Measurements from ENCODE around the gene EPB41L1.

DNA sequence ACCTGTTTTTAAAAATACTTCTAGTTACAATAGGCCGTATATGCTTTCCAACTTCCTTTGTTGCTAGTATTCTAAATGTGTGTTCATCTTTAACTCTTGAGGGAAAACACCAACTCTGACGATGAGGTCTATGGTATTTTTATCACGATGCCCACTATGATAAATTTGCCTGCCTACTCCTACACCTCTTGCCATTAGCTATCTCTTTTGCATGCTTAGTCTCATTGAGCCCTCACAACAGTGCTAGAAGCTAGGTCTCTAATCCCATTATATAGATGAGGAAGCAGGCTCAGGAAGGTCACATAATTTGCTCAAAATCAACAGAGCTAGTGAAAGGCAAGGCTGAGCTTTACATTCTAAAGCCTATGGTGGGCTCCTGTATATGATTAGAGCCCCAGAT lies 94.9 kb downstream of the EPB41L1 start:
- TF ChIP-seq POLR2AphosphoS5 (IDR thresholded peaks at IDR 0.05) (no peak), POLR2A (IDR thresholded peaks at IDR 0.05) (no peak)
- TF ChIP-seq, protein P1, sequence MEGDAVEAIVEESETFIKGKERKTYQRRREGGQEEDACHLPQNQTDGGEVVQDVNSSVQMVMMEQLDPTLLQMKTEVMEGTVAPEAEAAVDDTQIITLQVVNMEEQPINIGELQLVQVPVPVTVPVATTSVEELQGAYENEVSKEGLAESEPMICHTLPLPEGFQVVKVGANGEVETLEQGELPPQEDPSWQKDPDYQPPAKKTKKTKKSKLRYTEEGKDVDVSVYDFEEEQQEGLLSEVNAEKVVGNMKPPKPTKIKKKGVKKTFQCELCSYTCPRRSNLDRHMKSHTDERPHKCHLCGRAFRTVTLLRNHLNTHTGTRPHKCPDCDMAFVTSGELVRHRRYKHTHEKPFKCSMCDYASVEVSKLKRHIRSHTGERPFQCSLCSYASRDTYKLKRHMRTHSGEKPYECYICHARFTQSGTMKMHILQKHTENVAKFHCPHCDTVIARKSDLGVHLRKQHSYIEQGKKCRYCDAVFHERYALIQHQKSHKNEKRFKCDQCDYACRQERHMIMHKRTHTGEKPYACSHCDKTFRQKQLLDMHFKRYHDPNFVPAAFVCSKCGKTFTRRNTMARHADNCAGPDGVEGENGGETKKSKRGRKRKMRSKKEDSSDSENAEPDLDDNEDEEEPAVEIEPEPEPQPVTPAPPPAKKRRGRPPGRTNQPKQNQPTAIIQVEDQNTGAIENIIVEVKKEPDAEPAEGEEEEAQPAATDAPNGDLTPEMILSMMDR (IDR thresholded peaks at IDR 0.05): no peak
